ENCODE data around the gene CKAP5.

Gene CKAP5
- total RNA-seq, result 77.9 to 233 (median 164) reads per million in 17 experiments

DNA sequence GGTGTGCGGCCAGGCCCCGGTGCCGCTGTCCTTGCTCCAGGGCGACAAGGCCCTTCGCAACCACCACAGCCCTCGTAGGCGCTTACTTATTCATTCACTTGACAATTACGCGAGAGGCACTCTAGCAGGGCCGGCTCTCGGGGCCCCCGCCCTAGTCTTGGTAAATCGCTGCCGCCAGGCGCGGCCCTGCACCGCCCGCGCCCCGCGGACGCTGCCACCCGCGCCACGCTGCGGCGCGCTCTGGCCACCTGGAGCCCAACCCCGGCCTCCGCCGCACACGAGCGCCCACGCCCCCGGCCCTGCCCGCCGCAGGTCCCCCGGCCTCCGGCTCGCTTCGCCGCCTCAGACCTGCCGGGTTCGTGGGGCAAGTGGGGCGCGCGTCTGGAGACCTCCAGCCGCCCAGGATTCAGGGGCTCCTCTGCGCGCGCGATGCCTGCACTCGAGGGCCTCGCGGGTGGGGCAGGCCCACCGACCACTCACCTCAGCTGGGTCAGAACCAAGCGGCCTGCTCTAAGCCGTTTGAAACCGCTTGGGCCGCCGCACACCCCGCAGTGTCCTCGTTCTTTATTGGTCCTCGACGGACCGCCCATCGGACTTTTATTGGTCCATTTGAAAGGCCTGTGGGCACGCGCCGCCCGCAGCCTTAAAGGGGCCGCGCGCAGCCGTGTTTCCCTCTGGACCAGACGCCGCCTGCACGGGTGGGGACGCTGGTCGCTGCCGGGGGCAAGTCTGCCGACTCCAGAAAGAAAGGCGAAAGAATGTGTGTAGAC is at the start of gene CKAP5:
Gene CKAP5, minus strand, starts transcription at position 541 of the 770 bp plus-strand sequence. CDS start 25,049 bp downstream, outside the sequence.
- peak; percentile 92 to 96 (median 94) for DNase-seq

- no peak for DNase-seq
Observed at GRCh38 chr11:46895821-46896220, 49.7 kb upstream of the CKAP5 start.

DNA sequence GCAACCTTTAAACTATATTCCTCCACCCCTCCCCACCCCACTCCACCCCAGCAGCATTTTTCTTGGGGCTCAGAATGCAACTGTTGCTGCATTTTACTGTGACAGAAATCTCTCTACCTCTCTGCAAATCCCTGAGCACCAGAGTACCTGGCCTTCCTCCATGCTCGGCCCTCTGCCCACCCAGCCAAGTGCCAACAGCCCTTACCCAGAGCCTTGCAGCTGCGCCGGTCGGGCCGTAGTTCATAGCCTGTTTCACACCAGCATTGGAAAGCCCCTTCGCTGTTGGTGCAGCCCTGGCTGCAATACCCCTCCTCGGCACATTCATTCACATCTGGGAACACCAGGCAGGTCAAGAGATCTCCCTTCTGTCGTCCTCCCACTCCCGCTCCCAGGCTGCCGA is 48.9 kb upstream of the CKAP5 start:
- no peak for DNase-seq

DNA sequence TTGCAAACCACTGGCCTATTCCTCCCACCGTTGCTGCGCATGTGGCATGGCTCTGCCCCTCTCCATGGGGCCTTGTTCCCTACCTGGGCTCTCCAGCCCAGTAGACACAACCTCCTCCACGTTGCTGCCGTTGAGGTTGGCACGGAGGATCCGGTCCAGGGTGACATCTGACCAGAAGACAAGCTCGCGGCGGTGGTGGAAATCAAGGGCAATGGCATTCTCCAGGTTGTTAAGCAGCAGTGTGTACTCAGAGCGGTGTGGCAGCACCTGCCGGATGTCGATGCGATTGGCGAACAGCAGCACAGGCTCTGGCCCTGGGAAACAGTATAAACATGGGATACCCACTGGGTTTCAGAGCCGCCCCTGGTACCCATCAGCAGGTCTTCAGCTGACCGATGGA is 48.4 kb upstream of the CKAP5 start:
- DNase-seq, result no peak

- no peak for DNase-seq
Observed at GRCh38 chr11:46892838-46893237, 46.8 kb upstream of the CKAP5 start.

GRCh38 chr11:46892109-46892508 is 46.0 kb upstream of the CKAP5 start:
- DNase-seq, result no peak

DNA sequence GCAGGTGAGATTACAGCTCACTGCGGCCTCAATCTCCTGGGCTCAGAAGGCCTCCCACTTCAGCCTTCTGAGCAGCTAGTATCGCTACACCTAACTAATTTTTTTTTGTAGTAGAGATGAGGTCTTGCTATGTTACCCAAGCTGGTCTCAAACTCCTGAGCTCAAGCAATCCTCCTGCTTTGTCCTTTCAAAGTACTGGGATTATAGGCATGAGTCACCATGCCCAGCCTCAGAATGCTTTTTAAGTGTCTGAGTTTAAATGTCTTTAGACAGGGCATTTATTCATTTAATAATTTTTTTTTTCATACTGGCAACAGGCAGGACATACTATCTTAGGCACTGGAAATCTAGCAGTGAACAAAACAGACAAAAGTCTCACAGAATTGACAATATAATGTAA is 44.6 kb upstream of the CKAP5 start:
- DNase-seq, result no peak

DNA sequence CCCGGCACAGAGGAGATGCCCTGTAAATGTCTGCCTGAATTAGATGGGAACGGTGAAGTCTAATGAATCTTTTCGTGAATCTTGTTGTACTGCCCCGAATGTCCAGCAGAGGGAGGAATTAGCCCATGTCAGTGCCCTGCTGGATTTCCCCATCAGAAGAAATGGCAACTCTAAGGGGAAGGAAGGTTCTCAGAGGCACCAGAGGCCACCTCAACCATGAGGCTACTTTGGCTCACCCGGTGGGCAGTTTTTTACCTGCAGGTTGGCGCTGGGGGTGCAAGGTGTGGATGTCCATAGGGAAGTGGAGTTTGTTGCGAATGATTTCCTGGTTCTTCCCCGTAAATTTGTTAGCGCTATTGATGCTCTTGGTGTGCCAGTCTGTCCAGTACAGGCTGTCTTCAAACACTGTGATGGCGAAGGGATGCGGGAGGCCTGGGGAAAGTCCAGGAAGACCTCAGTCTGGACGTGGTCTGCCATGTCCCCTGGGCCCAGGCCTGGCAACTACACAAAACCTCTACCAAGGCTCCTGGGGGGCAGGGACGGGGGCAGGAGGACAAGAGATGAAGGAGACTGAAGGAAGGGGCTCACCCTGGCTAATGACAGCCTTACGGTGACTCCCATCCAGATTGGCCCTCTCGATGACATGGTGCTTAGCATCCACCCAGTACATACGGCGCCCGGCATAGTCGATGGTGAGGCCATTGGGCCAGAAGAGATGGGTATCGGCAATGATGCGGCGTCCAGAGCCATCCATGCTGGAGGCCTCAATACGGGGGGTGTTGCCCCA is 43.8 kb upstream of the CKAP5 start:
- DNase-seq, result peak; percentile 86 to 92 (median 89)

DNA sequence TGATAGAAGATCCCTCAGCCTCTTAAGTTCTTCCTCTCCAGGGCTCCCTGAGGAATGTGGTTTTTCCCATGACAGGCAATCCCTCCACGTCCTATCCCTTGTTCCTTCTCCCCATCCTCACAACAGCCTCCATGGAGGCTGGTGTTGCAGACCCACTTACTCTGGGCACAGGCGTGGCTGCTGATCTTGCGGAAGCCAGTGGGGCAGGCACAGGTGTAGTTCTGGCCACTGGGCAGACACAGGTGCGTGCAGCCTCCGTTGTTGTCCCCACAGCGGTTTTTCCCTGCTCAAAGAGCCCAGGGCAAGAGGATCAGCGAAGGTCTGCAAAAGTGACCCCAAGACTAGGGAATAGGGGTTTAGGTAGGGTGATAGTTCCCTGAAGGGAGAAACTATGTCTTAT is 43.2 kb upstream of the CKAP5 start:
- no peak for DNase-seq

DNA sequence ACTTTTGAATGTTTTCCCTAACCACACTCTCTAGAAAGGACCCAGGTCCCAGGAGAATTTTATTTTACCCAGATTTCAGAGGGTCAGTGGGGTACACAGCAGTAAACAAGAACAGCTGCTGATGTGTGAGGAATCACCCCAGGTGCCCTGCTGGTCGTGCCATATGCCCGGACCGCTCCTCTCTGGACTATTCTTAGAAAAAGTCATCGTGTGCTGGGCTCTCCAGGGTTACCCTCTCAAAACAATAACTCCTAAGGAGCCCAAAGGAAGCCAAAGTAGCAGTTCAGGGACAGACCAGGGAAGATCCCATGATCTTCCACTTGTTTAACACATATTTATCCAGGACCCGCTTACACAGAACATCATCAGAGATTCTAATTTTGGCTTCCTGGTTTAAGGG is 42.6 kb upstream of the CKAP5 start:
- no peak for DNase-seq

GRCh38 chr11:46886211-46886610 is 40.1 kb upstream of the CKAP5 start:
- no peak for DNase-seq

- no peak for DNase-seq
Observed at GRCh38 chr11:46879056-46879585, 33.0 kb upstream of the CKAP5 start.

DNA sequence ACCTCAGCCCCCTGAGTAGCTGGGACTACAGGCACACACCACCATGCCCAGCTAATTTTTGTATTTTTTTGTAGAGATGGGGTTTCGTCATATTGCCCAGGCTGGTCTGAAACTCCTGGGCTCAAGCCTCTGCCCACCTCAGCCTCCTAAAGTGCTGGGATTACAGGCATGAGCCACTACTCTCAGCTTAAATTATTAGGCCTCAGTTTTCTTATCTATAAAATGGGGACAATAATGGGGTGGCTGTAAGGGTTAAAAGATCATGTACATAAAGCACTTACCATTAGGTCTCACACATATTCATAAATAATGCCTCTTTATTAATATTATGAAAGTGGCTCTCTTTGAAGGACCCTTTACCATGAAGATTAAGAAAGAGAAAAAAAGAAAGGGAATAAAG is 31.5 kb upstream of the CKAP5 start:
- DNase-seq, result no peak

GRCh38 chr11:46876471-46876870 is 30.4 kb upstream of the CKAP5 start:
- DNase-seq, result no peak

DNA sequence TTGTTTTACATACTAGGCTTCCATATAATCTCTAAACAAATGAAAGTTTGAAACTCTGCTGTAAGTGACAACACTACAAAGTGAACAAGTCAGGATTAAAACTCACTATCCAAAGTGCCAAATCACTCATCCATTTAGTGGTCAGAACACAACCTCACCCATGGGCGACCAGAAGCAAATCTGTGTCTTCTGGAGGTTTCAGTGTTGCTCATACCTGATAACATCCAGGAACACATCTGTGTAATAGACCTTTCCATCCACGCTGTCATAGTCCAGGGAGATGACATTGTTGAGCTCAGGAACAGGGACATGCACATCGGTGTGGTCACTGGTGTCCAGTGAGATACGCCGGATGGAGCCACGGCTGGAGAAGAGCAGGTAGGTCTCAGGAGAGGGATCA is 28.5 kb upstream of the CKAP5 start:
- no peak for DNase-seq

GRCh38 chr11:46868912-46869311 is 22.8 kb upstream of the CKAP5 start:
- DNase-seq, result no peak

GRCh38 chr11:46865340-46865739 is 19.3 kb upstream of the CKAP5 start:
- peak in 3 of 4 experiments; percentile 16 to 34 (median 27) for DNase-seq

GRCh38 chr11:46860218-46860617 is 14.1 kb upstream of the CKAP5 start:
- DNase-seq, result no peak

- peak; percentile 77 to 91 (median 86) for DNase-seq
Observed at GRCh38 chr11:46858920-46859546, 13.0 kb upstream of the CKAP5 start.

GRCh38 chr11:46857666-46858065 is 11.6 kb upstream of the CKAP5 start:
- DNase-seq, result peak; percentile 49 to 80 (median 76)

DNA sequence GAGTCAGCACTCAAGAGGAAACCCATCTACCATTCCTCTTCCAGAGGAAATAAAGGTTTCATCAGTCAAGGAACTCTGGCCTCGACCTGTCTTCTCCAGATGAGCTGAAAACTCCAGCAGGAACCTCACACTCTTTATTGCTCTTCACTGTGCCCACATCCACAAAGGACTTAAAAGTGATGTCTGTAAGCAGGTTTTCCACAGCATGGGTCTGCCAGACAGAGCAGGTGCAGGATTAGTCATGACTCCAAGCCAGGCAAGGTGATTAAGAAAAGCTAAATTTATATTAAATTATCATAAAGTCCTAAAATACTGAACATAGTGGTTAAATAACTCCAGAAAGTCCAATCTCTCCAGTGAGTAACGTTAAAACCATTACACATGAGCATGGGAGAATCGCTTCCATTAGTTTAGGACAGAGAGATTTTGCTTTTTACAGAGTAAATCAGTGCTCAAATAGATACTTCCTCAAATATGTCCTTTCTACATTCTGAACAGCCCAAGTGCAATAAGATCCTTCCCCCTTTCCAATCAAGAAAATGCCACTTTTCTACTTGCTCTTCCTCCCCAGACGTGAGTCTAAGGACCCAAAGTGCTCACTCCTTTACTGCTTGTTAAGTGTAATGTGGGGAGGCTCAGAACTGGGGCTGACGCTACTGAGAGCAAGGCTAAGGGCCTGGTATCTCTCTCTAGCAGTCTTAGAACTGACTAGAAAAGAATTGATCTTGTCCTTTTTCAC is 10.7 kb upstream of the CKAP5 start:
- peak; percentile 44 to 77 (median 64) for DNase-seq

- DNase-seq, result no peak
Observed at GRCh38 chr11:46855863-46856262, 9.8 kb upstream of the CKAP5 start.
